GM19035 (cell line): ENCODE data around the gene TMEM145.

Source experiments
- ATAC-seq: cut with Tn5 transposase; IDR thresholded peaks from one replicate; pipeline ENCODE4 v1.9.1; 2021; ENCODE audit not compliant: unreplicated experiment

The TMEM145 gene

GRCh38 chr19:42288881-42289555 is 24.1 kb upstream of the TMEM145 start:
- no peak for ATAC-seq

DNA sequence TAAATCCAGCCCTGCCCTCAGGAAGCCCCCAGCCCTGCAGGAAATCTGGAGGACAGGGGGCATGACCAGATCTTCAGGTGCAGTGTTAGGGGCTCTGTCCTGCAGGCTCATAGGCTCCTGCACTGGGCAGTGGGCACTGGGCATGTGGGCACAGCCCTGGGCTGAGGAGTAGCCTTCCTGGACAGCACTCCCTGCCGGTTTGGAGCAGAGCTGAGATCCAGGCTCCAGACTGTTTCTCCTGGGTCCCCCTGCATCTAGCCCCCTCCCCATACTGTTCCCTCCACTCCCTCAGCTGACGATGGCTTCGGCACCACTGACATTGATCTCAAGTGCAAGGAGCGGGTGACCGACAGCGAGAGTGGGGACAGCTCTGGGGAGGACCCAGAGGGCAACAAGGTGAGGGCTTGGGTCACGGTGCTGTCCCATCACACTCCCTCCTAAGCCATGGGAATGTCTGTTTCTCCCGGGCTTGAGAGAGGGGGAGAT is 23.5 kb upstream of the TMEM145 start:
- no peak for ATAC-seq

- no peak for ATAC-seq
Measured at GRCh38 chr19:42290136-42290522, 23.0 kb upstream of the TMEM145 start.

DNA sequence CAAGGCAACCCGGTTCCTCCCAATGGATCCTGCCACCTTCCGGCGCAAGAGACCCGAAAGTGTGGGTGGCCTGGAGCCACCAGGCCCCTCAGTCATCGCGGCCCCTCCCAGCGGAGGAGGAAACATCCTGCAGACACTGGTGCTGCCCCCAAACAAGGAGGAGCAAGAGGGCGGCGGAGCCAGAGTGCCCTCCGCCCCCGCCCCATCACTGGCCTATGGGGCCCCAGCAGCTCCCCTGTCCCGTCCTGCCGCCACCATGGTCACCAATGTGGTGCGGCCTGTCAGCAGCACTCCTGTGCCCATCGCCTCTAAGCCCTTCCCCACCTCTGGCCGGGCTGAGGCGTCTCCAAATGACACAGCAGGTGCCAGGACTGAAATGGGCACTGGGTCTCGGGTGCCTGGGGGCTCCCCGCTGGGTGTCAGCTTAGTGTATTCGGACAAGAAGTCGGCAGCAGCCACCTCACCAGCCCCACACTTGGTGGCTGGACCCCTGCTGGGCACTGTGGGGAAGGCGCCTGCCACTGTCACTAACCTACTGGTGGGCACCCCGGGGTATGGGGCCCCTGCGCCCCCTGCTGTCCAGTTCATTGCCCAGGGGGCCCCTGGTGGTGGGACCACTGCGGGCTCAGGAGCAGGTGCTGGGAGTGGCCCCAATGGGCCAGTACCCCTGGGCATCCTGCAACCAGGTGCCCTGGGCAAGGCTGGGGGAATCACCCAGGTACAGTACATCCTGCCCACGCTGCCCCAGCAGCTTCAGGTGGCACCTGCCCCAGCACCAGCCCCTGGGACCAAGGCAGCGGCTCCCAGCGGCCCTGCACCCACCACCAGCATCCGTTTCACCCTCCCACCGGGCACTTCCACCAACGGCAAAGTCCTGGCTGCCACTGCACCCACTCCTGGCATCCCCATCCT is 22.3 kb upstream of the TMEM145 start:
- ATAC-seq, result no peak

DNA sequence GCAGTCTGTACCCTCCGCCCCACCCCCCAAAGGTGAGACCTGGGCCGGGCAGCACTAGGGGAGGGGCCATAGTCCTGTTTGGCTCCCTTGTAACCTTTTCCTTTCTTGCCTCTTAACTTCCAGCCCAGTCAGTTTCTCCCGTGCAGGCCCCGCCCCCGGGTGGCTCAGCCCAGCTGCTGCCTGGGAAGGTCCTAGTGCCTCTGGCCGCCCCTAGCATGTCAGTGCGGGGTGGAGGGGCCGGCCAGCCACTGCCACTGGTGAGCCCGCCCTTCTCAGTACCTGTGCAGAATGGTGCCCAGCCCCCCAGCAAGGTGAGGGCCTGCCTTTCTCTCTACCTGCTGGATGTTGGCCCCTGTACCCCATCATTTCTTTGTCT is 21.7 kb upstream of the TMEM145 start:
- ATAC-seq, result no peak

GRCh38 chr19:42292042-42292960 is 20.8 kb upstream of the TMEM145 start:
- no peak for ATAC-seq

DNA sequence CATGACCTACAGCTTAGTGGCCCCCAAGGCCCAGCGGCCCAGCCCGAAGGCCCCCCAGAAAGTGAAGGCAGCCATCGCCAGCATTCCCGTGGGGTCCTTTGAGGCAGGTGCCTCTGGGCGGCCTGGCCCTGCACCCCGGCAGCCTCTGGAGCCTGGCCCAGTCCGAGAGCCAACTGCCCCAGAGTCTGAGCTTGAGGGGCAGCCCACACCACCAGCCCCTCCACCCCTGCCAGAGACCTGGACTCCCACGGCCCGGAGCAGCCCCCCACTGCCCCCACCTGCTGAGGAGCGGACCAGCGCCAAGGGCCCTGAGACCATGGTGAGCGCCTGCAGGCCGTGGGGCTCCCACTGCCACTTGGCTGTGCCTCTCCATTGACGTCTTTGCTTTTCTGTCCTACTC is 20.1 kb upstream of the TMEM145 start:
- ATAC-seq, result no peak

DNA sequence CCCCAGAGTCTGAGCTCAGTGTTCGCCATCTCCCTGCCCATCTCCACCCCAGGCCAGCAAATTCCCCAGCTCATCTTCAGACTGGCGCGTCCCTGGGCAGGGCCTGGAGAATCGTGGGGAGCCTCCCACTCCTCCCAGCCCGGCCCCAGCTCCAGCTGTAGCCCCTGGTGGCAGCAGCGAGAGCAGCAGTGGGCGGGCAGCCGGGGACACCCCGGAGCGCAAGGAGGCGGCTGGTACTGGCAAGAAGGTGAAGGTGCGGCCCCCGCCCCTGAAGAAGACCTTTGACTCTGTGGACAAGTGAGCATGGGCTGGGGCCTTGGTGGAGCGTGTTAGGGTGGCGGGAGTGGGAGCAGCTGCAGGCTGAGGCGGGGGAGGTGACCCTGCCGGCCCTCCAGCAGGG is 19.6 kb upstream of the TMEM145 start:
- ATAC-seq, result no peak

DNA sequence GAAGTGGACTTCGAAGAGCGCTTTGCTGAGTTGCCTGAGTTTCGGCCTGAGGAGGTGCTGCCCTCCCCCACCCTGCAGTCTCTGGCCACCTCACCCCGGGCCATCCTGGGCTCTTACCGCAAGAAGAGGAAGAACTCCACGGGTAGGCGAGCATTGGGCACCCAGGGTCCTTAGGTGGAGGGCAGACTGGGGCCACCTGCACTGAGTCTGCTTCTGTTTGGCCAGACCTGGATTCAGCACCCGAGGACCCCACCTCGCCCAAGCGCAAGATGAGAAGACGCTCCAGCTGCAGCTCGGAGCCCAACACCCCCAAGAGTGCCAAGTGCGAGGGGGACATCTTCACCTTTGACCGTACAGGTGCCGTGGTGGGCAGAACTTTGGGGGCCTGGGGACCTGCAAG is 19.2 kb upstream of the TMEM145 start:
- no peak for ATAC-seq

DNA sequence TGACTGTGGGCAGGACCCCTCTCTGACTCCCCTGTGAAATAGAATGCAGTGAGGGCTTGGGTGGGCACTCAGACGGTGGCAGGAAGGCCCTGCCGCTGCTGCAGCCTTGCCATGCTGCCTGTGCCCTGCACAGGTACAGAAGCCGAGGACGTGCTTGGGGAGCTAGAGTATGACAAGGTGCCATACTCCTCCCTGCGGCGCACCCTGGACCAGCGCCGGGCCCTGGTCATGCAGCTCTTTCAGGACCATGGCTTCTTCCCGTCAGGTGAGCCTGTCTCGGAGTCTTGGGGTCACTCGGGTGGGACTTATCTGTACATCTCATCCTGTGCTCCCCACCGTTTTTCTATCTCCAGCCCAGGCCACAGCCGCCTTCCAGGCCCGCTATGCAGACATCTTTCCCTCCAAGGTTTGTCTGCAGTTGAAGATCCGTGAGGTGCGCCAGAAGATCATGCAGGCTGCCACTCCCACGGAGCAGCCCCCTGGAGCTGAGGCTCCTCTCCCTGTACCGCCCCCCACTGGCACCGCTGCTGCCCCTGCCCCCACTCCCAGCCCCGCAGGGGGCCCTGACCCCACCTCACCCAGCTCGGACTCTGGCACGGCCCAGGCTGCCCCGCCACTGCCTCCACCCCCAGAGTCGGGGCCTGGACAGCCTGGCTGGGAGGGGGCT is 18.5 kb upstream of the TMEM145 start:
- ATAC-seq, result no peak

- no peak for ATAC-seq
Measured at GRCh38 chr19:42295342-42295741, 17.8 kb upstream of the TMEM145 start.

GRCh38 chr19:42295831-42296525 is 17.1 kb upstream of the TMEM145 start:
- peak; percentile 56 for ATAC-seq

- no peak for ATAC-seq
Measured at GRCh38 chr19:42297039-42297438, 16.1 kb upstream of the TMEM145 start.

- ATAC-seq, result peak; percentile 22
Measured at GRCh38 chr19:42301646-42302203, 11.4 kb upstream of the TMEM145 start, which contains the start of gene PRR19. PRR19 (plus strand) TSS chr19:42302132; CDS start chr19:42309585, 7,453 bp downstream.

DNA sequence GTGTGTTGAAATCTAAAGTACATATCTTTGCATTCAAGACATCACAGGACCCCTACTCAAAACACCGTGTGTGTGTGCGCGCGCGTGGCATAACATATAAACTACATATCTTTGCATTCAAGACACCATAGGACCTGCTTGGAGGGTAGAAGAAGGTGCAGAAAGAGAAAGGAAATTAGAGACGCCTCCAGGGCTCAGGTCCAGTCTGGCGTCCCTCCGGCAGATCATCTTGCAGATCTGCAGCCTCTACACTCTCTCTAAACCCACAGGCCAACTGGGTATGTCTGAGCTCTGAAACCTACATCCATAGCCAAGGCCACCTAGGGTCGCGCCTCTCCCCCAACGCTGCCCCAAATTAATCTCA is 10.0 kb upstream of the TMEM145 start:
- no peak for ATAC-seq

DNA sequence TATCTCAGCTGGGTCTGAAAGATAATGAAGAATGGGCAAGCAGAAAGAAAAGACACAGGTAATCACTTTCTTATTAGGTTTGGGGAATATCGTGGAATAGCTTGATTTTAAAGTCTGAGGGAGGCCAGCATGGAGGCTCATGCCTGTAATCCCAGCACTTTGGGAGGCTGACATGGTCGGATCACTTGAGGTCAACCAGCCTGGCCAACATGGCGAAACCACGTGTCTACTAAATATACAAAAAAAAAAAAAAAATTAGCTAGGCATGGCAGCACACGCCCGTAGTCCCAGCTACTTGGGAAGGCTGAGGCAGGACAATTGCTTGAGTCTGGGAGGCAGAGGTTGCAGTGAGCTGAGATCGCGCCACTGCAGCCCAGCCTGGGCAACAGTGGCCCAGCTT is 9.2 kb upstream of the TMEM145 start:
- ATAC-seq, result no peak

- ATAC-seq, result no peak
Measured at GRCh38 chr19:42306646-42307045, 6.5 kb upstream of the TMEM145 start.

DNA sequence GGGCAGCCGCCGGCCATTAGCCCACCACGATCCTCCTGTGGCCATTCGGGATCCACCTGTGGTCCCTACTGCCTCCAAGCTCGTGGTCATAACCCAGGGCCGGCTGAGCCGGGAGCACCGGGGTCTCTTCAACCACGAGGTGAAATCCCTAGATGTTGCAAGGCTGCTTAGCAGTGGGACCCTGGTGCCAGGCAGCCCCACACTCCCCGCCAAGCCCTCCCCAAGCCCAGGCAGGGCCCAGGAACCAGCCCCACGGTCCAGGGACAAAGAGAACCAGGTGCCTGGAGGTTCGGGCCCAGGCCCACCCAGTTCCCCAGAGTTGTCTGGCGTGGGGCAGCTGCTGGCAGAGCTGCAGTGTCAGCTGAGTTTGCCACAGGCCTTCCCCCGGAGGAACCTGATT is 3.4 kb upstream of the TMEM145 start:
- no peak for ATAC-seq

GRCh38 chr19:42311657-42312056 is 1.5 kb upstream of the TMEM145 start:
- no peak for ATAC-seq

GRCh38 chr19:42312370-42312769 is 739 bp upstream of the TMEM145 start:
- ATAC-seq, result no peak
